IPS DF 6.9 (cell line): Measurements from ENCODE around the gene TM7SF2.

ENCODE experiments used
- DNase-seq: peaks from one replicate; pipeline ENCODE4 v3.0.0-alpha.2; 2013; ENCODE audit warnings: low read depth, low spot score
- H3K27ac ChIP-seq: one replicate; pipeline ENCODE4 v1.5.1; 2013; ENCODE audit warnings: low read length, control low read depth
- H3K27me3 ChIP-seq: 2 replicates; pipeline ENCODE4 v1.6.1; 2013; ENCODE audit warnings: mild to moderate bottlenecking, low read length; ENCODE audit not compliant: control insufficient read depth, insufficient read depth
- H3K36me3 ChIP-seq: 2 replicates; pipeline ENCODE4 v1.6.1; 2013; ENCODE audit warnings: low read length; ENCODE audit not compliant: control insufficient read depth, insufficient read depth
- H3K4me1 ChIP-seq: 2 replicates; pipeline ENCODE4 v1.6.1; 2013; ENCODE audit warnings: low read length; ENCODE audit not compliant: control insufficient read depth, insufficient read depth
- H3K4me3 ChIP-seq: 2 replicates; pipeline ENCODE4 v1.5.1; 2013; ENCODE audit warnings: mild to moderate bottlenecking, low read length
- H3K9me3 ChIP-seq: 2 replicates; pipeline ENCODE4 v1.6.1; 2013; ENCODE audit warnings: low read length, inconsistent platforms; ENCODE audit not compliant: control insufficient read depth, insufficient read depth
- WGBS: extraction: QIAGEN DNeasy Blood & Tissue Kit; methylation state at CpG from one replicate; pipeline ENCODE4 v1.1.7; 2013; ENCODE audit warnings: mixed read lengths, missing lambda C conversion rate; ENCODE audit not compliant: insufficient read length, insufficient coverage; 5-methylcytosine and 5-hydroxymethylcytosine counted together

The TM7SF2 gene

GRCh38 chr11:65089621-65090020 lies 22.1 kb upstream of the TM7SF2 start:
- H3K36me3 ChIP-seq: peaks cover 9% of the 10 kb centered on the region; the same call in 1 of the 2 replicates
- H3K27ac ChIP-seq: no peak overlapping the region

DNA sequence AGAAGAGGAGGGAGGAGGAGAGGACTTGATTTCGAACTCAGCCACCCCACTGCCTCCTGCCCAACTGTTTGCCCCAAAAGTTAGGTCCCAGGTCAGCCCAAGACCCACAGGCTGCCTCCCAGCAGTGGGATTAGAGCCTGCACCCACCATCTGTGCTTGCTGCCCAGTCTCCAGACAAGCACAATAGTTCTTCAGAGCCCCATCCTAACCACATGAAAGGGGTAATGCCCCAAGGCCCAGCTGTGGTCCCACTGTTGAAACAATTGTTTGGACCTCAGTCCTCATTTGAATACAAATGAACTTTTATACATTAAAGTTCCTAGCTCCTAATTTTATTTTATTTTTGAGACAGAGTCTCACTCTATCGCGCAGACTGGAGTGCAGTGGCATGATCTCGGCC lies 21.0 kb upstream of the TM7SF2 start:
- no peak overlapping the region for H3K27ac ChIP-seq
- no peak overlapping the region for H3K4me3 ChIP-seq
- H3K27me3 ChIP-seq: no peaks in the 10 kb centered on the region
- no peaks in the 10 kb centered on the region for H3K9me3 ChIP-seq
- H3K36me3 ChIP-seq: peaks cover 9% of the 10 kb centered on the region; the same call in 1 of the 2 replicates
- no CpG with 5 or more reads among the region's 4 CpGs for WGBS
- no peaks in the 10 kb centered on the region; the same call in 1 of the 2 replicates for H3K4me1 ChIP-seq
- no peak for DNase-seq

More at GRCh38 chr11:65089621-65090020, 22.1 kb upstream of the TM7SF2 start:
- DNase-seq: no peak
- no peak overlapping the region for H3K4me3 ChIP-seq
- H3K27me3 ChIP-seq: no peaks in the 10 kb centered on the region
- WGBS: no CpG with 5 or more reads among the region's 4 CpGs
- no peaks in the 10 kb centered on the region for H3K9me3 ChIP-seq
- no peaks in the 10 kb centered on the region for H3K4me1 ChIP-seq

- Histone ChIP-seq H3K9me3 (no peaks in the 10 kb centered on the region), H3K36me3 (no peaks in the 10 kb centered on the region; the same call in 1 of the 2 replicates), H3K4me3 (no peak overlapping the region), H3K4me1 (no peaks in the 10 kb centered on the region; the same call in 1 of the 2 replicates), H3K27ac (no peak overlapping the region), H3K27me3 (no peaks in the 10 kb centered on the region)
- no peak for DNase-seq
- no CpG with 5 or more reads among the region's 22 CpGs for WGBS
These were observed 16.2 kb upstream of the TM7SF2 start for GRCh38 chr11:65095427-65095826.

DNA sequence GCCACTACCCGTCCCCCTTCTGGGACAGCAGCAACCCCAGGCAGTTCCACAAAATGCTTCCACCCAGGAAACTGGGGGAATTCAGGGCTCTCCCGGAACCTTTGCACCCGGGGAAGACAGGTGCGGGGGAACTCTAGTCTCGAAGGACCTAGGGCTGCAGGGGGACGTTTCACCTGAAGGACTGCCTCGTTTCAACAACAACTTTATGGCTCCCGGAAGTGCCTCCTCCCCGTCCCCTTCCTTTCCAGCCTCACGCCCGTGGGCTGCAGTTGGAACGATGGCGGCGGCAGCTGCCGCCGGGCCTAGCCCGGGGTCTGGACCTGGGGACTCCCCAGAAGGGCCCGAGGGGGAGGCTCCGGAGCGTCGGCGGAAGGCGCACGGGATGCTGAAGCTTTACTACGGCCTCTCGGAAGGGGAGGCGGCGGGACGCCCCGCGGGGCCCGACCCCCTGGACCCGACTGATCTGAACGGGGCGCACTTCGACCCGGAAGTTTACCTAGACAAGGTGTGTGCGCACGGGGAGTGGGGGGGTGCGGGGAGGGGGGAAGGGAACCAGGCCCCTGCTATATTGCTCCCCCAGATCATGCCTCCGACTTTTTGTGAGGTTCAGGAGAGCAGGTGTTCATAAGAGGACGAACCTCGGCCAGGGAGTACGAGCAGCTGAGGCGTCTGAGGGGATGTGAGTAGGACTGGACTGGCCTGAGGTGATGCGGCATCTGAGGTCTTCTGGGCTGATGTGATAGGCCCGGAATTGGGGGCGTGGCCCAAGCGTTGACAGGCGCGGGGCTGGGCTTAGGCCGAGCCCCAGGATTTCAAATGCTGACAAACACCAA lies 15.5 kb upstream of the TM7SF2 start, which contains the start of gene VPS51:
VPS51 (plus strand) TSS at position 241 of the 833 bp plus-strand sequence; CDS start at position 278, 37 bp downstream.
- no peaks in the 10 kb centered on the region for H3K9me3 ChIP-seq
- no CpG with 5 or more reads among the region's 52 CpGs for WGBS
- H3K4me1 ChIP-seq: no peaks in the 10 kb centered on the region; the same call in 1 of the 2 replicates
- peak within 1 kb of the TSS; percentile 75; the same call in 1 of the 2 replicates for H3K4me3 ChIP-seq
- DNase-seq: no peak
- H3K36me3 ChIP-seq: no peaks in the 10 kb centered on the region; the same call in 1 of the 2 replicates
- H3K27me3 ChIP-seq: no peaks in the 10 kb centered on the region
- H3K27ac ChIP-seq: no peak within 1 kb of the TSS

DNA sequence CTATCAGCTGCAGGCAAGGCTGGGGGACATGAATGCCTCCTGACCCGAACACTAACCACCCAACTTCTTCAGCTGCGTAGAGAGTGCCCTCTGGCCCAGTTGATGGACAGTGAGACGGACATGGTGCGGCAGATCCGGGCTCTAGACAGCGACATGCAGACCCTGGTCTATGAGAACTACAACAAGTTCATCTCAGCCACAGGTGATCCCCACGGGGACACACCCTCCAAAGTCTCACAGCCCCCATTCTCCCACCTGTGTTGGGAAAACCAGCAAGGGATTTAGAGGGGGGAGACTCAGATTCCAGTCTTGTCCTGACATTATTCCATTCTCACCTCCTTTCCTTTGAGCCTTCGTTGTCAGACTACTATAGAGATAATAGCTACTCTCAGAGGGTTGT lies 14.7 kb upstream of the TM7SF2 start:
- DNase-seq: no peak
- Histone ChIP-seq H3K36me3 (no peaks in the 10 kb centered on the region; the same call in 1 of the 2 replicates), H3K4me3 (no peak overlapping the region; the same call in 1 of the 2 replicates), H3K27ac (no peak overlapping the region), H3K4me1 (no peaks in the 10 kb centered on the region; the same call in 1 of the 2 replicates), H3K27me3 (no peaks in the 10 kb centered on the region), H3K9me3 (no peaks in the 10 kb centered on the region)
- no CpG with 5 or more reads among the region's 8 CpGs for WGBS

DNA sequence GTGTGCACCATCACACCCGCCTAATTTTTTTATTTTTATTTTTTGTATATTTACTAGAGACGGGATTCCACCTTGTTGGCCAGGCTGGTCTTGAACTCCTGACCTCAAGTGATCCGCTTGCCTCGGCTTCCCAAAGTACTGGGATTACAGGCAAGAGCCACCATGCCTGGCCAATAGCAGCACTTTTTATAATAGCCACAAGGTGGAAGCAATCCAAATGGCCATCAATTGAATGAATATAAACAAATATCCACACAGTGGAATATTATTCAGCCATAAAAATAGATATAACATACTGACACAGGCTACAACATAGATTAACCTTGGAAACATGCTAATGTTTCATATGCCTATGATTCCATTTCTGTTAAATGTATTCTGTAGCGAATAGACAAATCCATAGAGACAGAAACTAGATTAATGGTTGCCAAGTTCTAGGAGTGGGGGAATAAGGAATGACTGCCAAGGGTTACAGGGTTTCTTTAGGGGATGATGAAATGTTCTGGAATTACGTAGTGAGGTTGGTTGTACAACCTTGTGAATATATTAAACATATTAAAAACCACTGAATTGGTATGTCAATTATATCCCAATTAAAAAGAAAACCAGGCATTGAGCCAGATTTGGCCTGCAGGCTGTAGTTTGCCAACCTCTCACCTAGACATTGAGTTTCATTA lies 10.9 kb upstream of the TM7SF2 start:
- H3K36me3 ChIP-seq: no peaks in the 10 kb centered on the region; the same call in 1 of the 2 replicates

GRCh38 chr11:65102142-65103095 lies 9.3 kb upstream of the TM7SF2 start:
- H3K36me3 ChIP-seq: peaks cover 1% of the 10 kb centered on the region
- H3K27me3 ChIP-seq: no peaks in the 10 kb centered on the region
- no peak overlapping the region for H3K4me3 ChIP-seq
- H3K9me3 ChIP-seq: no peaks in the 10 kb centered on the region
- DNase-seq: no peak
- H3K27ac ChIP-seq: no peak overlapping the region
- no peaks in the 10 kb centered on the region for H3K4me1 ChIP-seq
- WGBS: no CpG with 5 or more reads among the region's 8 CpGs

More for the DNA sequence above, 10.9 kb upstream of the TM7SF2 start:
- H3K4me1 ChIP-seq: no peaks in the 10 kb centered on the region; the same call in 1 of the 2 replicates
- no CpG with 5 or more reads among the region's 6 CpGs for WGBS
- H3K27me3 ChIP-seq: no peaks in the 10 kb centered on the region
- H3K9me3 ChIP-seq: no peaks in the 10 kb centered on the region
- no peak overlapping the region for H3K27ac ChIP-seq
- no peak overlapping the region for H3K4me3 ChIP-seq
- no peak for DNase-seq

DNA sequence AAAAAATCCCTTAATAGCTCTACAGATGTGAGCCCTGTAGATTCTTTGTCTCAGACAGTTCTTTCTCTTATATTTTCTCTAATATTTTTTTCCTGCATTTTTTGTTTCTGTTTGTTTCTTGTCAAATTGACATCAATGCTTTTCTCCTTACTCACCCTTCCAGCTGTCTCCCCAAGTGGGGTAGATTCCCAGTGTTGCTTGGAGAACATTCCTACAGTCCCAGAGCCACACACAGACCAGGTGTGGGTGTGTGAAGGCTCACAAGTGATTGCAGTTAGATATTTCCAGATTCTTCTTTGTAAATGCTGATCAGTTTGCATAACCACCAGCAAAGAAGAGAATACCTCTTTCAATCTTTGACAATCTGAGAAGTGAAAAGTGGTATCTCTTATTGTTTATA lies 8.2 kb upstream of the TM7SF2 start:
- Histone ChIP-seq H3K4me3 (no peak overlapping the region), H3K27me3 (no peaks in the 10 kb centered on the region), H3K27ac (no peak overlapping the region), H3K4me1 (no peaks in the 10 kb centered on the region), H3K36me3 (peaks cover 12% of the 10 kb centered on the region; the same call in 1 of the 2 replicates), H3K9me3 (no peaks in the 10 kb centered on the region)
- DNase-seq: no peak

DNA sequence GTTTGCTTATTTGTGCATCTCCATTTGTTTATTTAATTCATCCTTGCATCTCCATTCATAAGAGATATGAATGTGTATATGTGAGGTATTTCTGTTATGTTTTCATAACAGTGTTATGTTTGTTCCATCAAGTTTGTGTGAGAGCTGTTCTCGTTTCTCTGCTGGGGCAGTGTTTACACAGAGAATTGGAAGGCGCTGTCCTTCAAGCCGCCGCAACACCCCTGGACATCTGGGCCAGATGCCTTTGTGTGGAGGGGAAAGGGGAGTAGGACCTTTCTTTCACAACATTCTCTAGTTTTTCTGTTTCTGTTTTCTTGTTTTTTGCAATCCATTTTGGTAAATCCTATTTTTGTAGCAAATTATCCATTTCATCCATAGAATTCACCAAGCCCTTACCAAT lies 7.0 kb upstream of the TM7SF2 start:
- DNase-seq: no peak
- Histone ChIP-seq H3K4me1 (no peaks in the 10 kb centered on the region), H3K27me3 (no peaks in the 10 kb centered on the region), H3K36me3 (peaks cover 19% of the 10 kb centered on the region; the same call in 1 of the 2 replicates), H3K9me3 (no peaks in the 10 kb centered on the region), H3K4me3 (no peak overlapping the region), H3K27ac (no peak overlapping the region)
- no CpG with 5 or more reads among the region's 4 CpGs for WGBS
